Neural progenitor cell (in vitro differentiated cells): Measurements from ENCODE around the gene SLX9.

ENCODE experiments used
- EZH2 ChIP-seq: fragments of 200-600 bp; sonication (generic); IDR thresholded peaks from 2 replicates; pipeline ENCODE4 v1.6.1; 2017; ENCODE audit warnings: antibody characterized with exemption, mild to moderate bottlenecking, moderate library complexity
- EZH2phosphoT487 ChIP-seq: fragments of 200-600 bp; sonication (generic); IDR thresholded peaks from 2 replicates; pipeline ENCODE4 v1.6.1; 2017; ENCODE audit warnings: antibody characterized with exemption

- TF ChIP-seq EZH2phosphoT487: no peak
- no peak for TF ChIP-seq EZH2
These were observed 69.8 kb downstream of the SLX9 start for GRCh38 chr21:45009616-45010015.
